Measurements from ENCODE around the gene IFT81.
A peak's percentile ranks its signal among the peaks of the same experiment; 100 is the strongest.

Gene IFT81

DNA sequence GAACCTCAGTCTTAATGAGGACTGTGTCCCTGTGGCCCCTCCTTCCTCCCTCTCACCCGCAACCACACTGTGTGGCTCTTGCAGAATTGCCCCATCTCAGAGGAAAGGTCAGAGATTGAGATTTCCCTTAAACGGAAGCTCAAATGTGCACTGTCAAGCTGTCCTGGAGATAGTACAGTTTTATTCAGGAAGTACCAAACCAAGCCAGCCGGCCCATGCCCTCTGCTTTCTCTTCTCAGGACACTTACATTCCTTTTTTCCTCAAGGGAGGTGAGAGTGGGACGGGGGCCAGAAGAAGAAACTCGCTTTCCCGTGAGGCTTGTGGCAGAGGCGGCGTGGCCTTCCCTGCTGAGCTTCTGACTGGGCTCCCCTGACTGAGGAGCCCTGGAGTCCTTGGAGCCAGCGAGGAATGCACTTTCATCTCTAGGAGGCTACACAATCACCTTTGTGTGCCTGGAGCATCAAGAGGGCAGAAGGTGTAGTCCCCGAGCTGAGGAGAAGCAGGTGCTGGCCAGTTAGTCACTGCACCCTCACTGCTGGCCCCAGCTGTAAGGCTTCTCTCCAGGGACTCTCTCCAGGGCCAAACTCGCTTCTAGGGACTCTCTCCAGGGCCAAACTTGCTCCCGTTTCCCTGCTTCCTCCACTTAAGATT, 132.7 kb downstream of the IFT81 start:
- Histone ChIP-seq H4K8ac (ENCODE audit: low read length) (peak overlapping the region; percentile 90), H4K91ac (ENCODE audit: low read length) (peak overlapping the region; percentile 78), H3K79me1 (replicated peaks; ENCODE audit: low read length, poor library complexity, severe bottlenecking) (no peaks in the 10 kb centered on the region), H2AK5ac (ENCODE audit: low read length, severe bottlenecking) (no peak overlapping the region), H3K14ac (ENCODE audit: low read length in 2 of 2) (peak overlapping the region in 1 of 2 experiments; percentile 28), H2BK120ac (ENCODE audit: low read depth, low read length) (peak overlapping the region; percentile 52), H3K4me3 (ENCODE audit: insufficient read depth in 1 of 2, low read depth in 1 of 2, low read length in 2 of 2) (no peak overlapping the region), H3K36me3 (ENCODE audit: control insufficient read depth in 1 of 2, insufficient read depth in 2 of 2, low read depth in 1 of 2, low read length in 2 of 2) (no peaks in the 10 kb centered on the region), H2BK12ac (ENCODE audit: low read length in 2 of 2) (peak overlapping the region; percentile 28 to 89), H2BK5ac (ENCODE audit: low read depth, low read length, poor library complexity, severe bottlenecking) (no peak overlapping the region), H3K23ac (ENCODE audit: low read length in 2 of 2) (no peak overlapping the region), H3K27ac (ENCODE audit: low read length, poor library complexity, severe bottlenecking) (no peak overlapping the region), H2AFZ (ENCODE audit: low read depth, low read length) (no peak overlapping the region), H3K4me2 (ENCODE audit: low read length, poor library complexity, severe bottlenecking) (no peak overlapping the region), H2BK15ac (ENCODE audit: low read depth, poor library complexity, severe bottlenecking) (peak overlapping the region; percentile 52), H3K27me3 (ENCODE audit: control insufficient read depth in 1 of 2, insufficient read depth in 1 of 2, low read length in 2 of 2) (no peaks in the 10 kb centered on the region), H3K4ac (ENCODE audit: low read depth in 1 of 2, low read length in 2 of 2) (peak overlapping the region; percentile 54 to 90), H3K9ac (ENCODE audit: low read length) (no peak overlapping the region), H3K18ac (ENCODE audit: low read depth in 1 of 2, low read length in 2 of 2) (peak overlapping the region; percentile 52 to 83), H3K4me1 (ENCODE audit: control insufficient read depth, insufficient read depth, low read depth, low read length) (peaks cover 11% of the 10 kb centered on the region), H3K9me3 (ENCODE audit: control insufficient read depth, low read length) (no peaks in the 10 kb centered on the region)
- WGBS = 66% methylated on average over 10 of the region's 12 CpGs
- DNase-seq = peak; percentile 62

DNA sequence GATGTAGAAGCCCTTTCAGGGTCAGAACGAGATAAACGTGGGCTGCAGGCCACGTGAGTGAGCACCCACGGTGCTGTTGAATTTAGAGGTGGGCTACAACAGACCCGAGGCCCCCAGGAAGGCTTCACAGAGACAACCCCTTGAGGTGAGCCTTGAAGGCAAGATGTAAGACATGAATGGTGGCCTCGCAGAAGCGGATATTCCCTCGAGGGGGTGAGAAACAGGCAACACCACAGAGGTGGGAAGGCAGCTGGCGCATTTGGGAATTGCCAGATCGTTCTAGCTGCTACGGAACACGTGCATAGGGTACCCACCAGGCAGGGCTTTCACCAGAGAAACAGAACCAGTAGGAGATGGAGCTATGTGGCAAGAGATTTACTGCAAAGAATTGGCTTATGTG, 134.3 kb downstream of the IFT81 start:
- H3K23ac ChIP-seq (ENCODE audit: low read length in 2 of 2) = no peak overlapping the region
- H2AK5ac ChIP-seq (ENCODE audit: low read length, severe bottlenecking) = no peak overlapping the region
- H3K9me3 ChIP-seq (ENCODE audit: control insufficient read depth, low read length) = no peaks in the 10 kb centered on the region
- no peak overlapping the region for H4K91ac ChIP-seq (ENCODE audit: low read length)
- no peak for DNase-seq
- no peak overlapping the region for H3K4me2 ChIP-seq (ENCODE audit: low read length, poor library complexity, severe bottlenecking)
- H3K9ac ChIP-seq (ENCODE audit: low read length) = no peak overlapping the region
- H2BK15ac ChIP-seq (ENCODE audit: low read depth, poor library complexity, severe bottlenecking) = no peak overlapping the region
- H3K27me3 ChIP-seq (ENCODE audit: control insufficient read depth in 1 of 2, insufficient read depth in 1 of 2, low read length in 2 of 2) = no peaks in the 10 kb centered on the region
- H3K4me3 ChIP-seq (ENCODE audit: insufficient read depth in 1 of 2, low read depth in 1 of 2, low read length in 2 of 2) = no peak overlapping the region
- H3K18ac ChIP-seq (ENCODE audit: low read depth in 1 of 2, low read length in 2 of 2) = no peak overlapping the region
- H3K4me1 ChIP-seq (ENCODE audit: control insufficient read depth, insufficient read depth, low read depth, low read length) = peaks cover 7% of the 10 kb centered on the region
- H2BK120ac ChIP-seq (ENCODE audit: low read depth, low read length) = no peak overlapping the region
- no peak overlapping the region for H2AFZ ChIP-seq (ENCODE audit: low read depth, low read length)
- H4K8ac ChIP-seq (ENCODE audit: low read length) = no peak overlapping the region
- no peak overlapping the region for H3K14ac ChIP-seq (ENCODE audit: low read length in 2 of 2)
- H2BK5ac ChIP-seq (ENCODE audit: low read depth, low read length, poor library complexity, severe bottlenecking) = no peak overlapping the region
- no peaks in the 10 kb centered on the region for H3K79me1 ChIP-seq (replicated peaks; ENCODE audit: low read length, poor library complexity, severe bottlenecking)
- WGBS = 91% methylated on average over 12 of the region's 12 CpGs
- H3K4ac ChIP-seq (ENCODE audit: low read depth in 1 of 2, low read length in 2 of 2) = peak overlapping the region in 1 of 2 experiments; percentile 40
- no peak overlapping the region for H3K27ac ChIP-seq (ENCODE audit: low read length, poor library complexity, severe bottlenecking)
- H2BK12ac ChIP-seq (ENCODE audit: low read length in 2 of 2) = peak overlapping the region; percentile 1 to 70
- H3K36me3 ChIP-seq (ENCODE audit: control insufficient read depth in 1 of 2, insufficient read depth in 2 of 2, low read depth in 1 of 2, low read length in 2 of 2) = no peaks in the 10 kb centered on the region

GRCh38 chr12:110262442-110263388, 138.6 kb downstream of the IFT81 start:
- H4K91ac ChIP-seq (ENCODE audit: low read length) = peak overlapping the region; percentile 20
- no peak overlapping the region for H2BK12ac ChIP-seq (ENCODE audit: low read length in 2 of 2)
- no peak overlapping the region for H2BK5ac ChIP-seq (ENCODE audit: low read depth, low read length, poor library complexity, severe bottlenecking)
- no peak overlapping the region for H2AFZ ChIP-seq (ENCODE audit: low read depth, low read length)
- H3K18ac ChIP-seq (ENCODE audit: low read depth in 1 of 2, low read length in 2 of 2) = no peak overlapping the region
- H3K14ac ChIP-seq (ENCODE audit: low read length in 2 of 2) = no peak overlapping the region
- no peaks in the 10 kb centered on the region for H3K79me1 ChIP-seq (replicated peaks; ENCODE audit: low read length, poor library complexity, severe bottlenecking)
- H2BK120ac ChIP-seq (ENCODE audit: low read depth, low read length) = no peak overlapping the region
- 92% methylated on average over 12 of the region's 17 CpGs for WGBS
- peak; percentile 70 for DNase-seq
- no peak overlapping the region for H2BK15ac ChIP-seq (ENCODE audit: low read depth, poor library complexity, severe bottlenecking)
- H3K9me3 ChIP-seq (ENCODE audit: control insufficient read depth, low read length) = no peaks in the 10 kb centered on the region
- no peak overlapping the region for H3K4me3 ChIP-seq (ENCODE audit: insufficient read depth in 1 of 2, low read depth in 1 of 2, low read length in 2 of 2)
- no peaks in the 10 kb centered on the region for H3K36me3 ChIP-seq (ENCODE audit: control insufficient read depth in 1 of 2, insufficient read depth in 2 of 2, low read depth in 1 of 2, low read length in 2 of 2)
- no peak overlapping the region for H3K23ac ChIP-seq (ENCODE audit: low read length in 2 of 2)
- H3K27ac ChIP-seq (ENCODE audit: low read length, poor library complexity, severe bottlenecking) = no peak overlapping the region
- no peak overlapping the region for H4K8ac ChIP-seq (ENCODE audit: low read length)
- no peak overlapping the region for H3K4ac ChIP-seq (ENCODE audit: low read depth in 1 of 2, low read length in 2 of 2)
- H3K4me2 ChIP-seq (ENCODE audit: low read length, poor library complexity, severe bottlenecking) = no peak overlapping the region
- no peaks in the 10 kb centered on the region for H3K27me3 ChIP-seq (ENCODE audit: control insufficient read depth in 1 of 2, insufficient read depth in 1 of 2, low read length in 2 of 2)
- H3K4me1 ChIP-seq (ENCODE audit: control insufficient read depth, insufficient read depth, low read depth, low read length) = peaks cover 3% of the 10 kb centered on the region
- H3K9ac ChIP-seq (ENCODE audit: low read length) = no peak overlapping the region
- no peak overlapping the region for H2AK5ac ChIP-seq (ENCODE audit: low read length, severe bottlenecking)

- H3K4ac ChIP-seq (ENCODE audit: low read depth in 1 of 2, low read length in 2 of 2) = peak overlapping the region in 1 of 2 experiments; percentile 35
- H3K23ac ChIP-seq (ENCODE audit: low read length in 2 of 2) = no peak overlapping the region
- H3K4me2 ChIP-seq (ENCODE audit: low read length, poor library complexity, severe bottlenecking) = no peak overlapping the region
- H3K9me3 ChIP-seq (ENCODE audit: control insufficient read depth, low read length) = no peaks in the 10 kb centered on the region
- H3K18ac ChIP-seq (ENCODE audit: low read depth in 1 of 2, low read length in 2 of 2) = peak overlapping the region in 1 of 2 experiments; percentile 66
- no peaks in the 10 kb centered on the region for H3K36me3 ChIP-seq (ENCODE audit: control insufficient read depth in 1 of 2, insufficient read depth in 2 of 2, low read depth in 1 of 2, low read length in 2 of 2)
- H4K8ac ChIP-seq (ENCODE audit: low read length) = no peak overlapping the region
- H4K91ac ChIP-seq (ENCODE audit: low read length) = no peak overlapping the region
- WGBS = 88% methylated on average over 4 of the region's 5 CpGs
- H3K4me1 ChIP-seq (ENCODE audit: control insufficient read depth, insufficient read depth, low read depth, low read length) = peaks cover 18% of the 10 kb centered on the region
- no peak overlapping the region for H3K27ac ChIP-seq (ENCODE audit: low read length, poor library complexity, severe bottlenecking)
- H2BK15ac ChIP-seq (ENCODE audit: low read depth, poor library complexity, severe bottlenecking) = no peak overlapping the region
- no peak overlapping the region for H3K4me3 ChIP-seq (ENCODE audit: insufficient read depth in 1 of 2, low read depth in 1 of 2, low read length in 2 of 2)
- no peaks in the 10 kb centered on the region for H3K27me3 ChIP-seq (ENCODE audit: control insufficient read depth in 1 of 2, insufficient read depth in 1 of 2, low read length in 2 of 2)
- H2BK12ac ChIP-seq (ENCODE audit: low read length in 2 of 2) = peak overlapping the region in 1 of 2 experiments; percentile 78
- H3K14ac ChIP-seq (ENCODE audit: low read length in 2 of 2) = no peak overlapping the region
- no peak for DNase-seq
- H3K9ac ChIP-seq (ENCODE audit: low read length) = peak overlapping the region; percentile 81
- H2AFZ ChIP-seq (ENCODE audit: low read depth, low read length) = no peak overlapping the region
- peak overlapping the region; percentile 27 for H2BK120ac ChIP-seq (ENCODE audit: low read depth, low read length)
- H3K79me1 ChIP-seq (replicated peaks; ENCODE audit: low read length, poor library complexity, severe bottlenecking) = no peaks in the 10 kb centered on the region
- H2AK5ac ChIP-seq (ENCODE audit: low read length, severe bottlenecking) = no peak overlapping the region
- H2BK5ac ChIP-seq (ENCODE audit: low read depth, low read length, poor library complexity, severe bottlenecking) = no peak overlapping the region
Measured at GRCh38 chr12:110266381-110266960, 142.3 kb downstream of the IFT81 start.

Data from mesenchymal stem cell (in vitro differentiated cells and primary cell).